Fibroblast of skin of right quadriceps (primary cell): Measurements from ENCODE around the gene RHOXF2.
"Not testable (repeated sequence)": the region's sequence is repeated elsewhere in the genome, so short reads cannot be mapped to it uniquely, and the experiment has no call there.

Source experiments
- DNase-seq: peaks from one replicate; pipeline ENCODE4 v3.0.0-alpha.2; 2013

RHOXF2 gene, protein sequence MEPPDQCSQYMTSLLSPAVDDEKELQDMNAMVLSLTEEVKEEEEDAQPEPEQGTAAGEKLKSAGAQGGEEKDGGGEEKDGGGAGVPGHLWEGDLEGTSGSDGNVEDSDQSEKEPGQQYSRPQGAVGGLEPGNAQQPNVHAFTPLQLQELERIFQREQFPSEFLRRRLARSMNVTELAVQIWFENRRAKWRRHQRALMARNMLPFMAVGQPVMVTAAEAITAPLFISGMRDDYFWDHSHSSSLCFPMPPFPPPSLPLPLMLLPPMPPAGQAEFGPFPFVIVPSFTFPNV

DNA sequence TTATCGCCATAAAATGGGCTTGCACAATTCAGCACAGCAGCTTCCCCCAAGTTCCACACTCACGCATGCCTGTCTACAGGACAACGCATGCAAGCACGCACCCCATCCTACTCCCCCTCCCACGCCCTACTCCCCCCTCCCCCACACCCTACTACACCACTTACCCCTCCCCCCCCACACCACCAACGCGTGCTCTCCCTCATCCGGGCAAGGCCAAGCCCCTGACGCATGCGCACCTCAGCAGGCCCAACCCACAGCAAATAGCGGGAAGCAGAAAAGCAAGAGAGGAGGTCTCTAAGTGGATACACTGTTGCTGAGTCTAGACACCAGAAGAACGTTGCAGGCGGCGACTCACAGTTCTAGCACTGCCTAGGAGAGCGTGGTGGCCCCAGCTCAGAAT is at the start of gene RHOXF2:
Gene RHOXF2, plus strand, starts transcription at position 301 of the 400 bp plus-strand sequence. CDS start 138 bp downstream, outside the sequence.
- not testable (repeated sequence) for DNase-seq

DNA sequence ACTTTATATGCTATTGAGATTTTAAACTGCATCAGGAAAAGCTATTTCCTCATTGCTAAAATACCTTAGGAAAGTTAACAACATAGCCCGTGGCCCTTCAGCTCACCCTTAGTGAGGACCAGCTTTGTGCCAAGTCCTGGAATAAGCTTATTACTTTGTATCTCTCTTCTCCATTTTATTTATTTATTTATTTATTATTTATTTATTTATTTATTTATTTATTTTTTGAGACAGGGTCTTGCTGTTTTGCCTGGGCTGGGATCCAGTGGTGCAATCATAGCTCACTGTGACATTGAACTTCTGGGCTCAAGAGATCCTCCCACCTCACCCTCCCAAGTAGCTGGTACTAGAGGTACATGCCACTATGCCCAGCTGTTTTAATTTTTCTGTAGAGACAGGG is 49.0 kb upstream of the RHOXF2 start:
- no peak for DNase-seq

DNA sequence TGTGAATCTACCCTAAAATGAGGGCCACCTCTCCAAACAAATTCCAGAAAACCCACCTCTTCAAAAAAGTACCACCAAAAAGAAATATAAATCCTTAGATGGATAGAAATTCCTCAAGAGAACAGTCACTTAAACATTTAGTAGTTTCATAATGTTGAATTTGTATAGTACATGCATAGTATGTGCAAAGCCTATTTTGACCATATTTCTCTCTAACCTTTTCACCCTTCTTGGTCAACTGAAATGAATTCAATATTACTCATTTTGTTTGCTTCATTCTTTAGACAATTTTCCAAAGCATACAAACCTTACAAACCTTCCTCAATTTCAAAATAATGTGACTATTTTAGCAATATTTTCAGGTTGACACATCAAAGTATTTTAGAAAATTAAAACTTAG is 46.8 kb upstream of the RHOXF2 start:
- no peak for DNase-seq

DNA sequence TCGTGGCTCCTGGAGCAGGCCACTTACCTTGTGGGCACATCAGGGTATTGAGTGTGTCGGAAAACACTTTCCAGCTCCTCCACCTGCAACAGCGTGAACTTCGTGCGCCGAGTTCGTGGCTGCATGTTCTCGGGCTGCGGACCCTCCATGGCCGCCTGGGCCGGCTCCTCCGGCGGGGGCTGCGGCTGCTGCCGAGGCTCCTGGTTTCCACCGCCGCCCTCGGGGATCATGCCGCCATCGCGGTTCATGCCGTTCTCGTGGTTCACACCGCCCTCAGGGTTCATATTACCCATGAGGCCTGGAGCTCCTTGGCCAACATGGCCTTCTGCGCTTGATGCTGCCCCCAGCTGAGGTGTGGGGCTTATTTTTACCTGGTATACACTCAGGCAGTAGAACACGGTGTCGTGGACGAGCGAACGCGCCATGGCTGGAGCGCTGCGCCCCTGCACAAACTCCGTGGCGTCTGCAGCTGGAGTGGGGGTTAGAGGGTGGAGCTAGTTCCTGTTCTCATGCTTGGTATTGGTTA is 42.9 kb upstream of the RHOXF2 start, which contains the start of gene RHOXF1:
Gene RHOXF1, minus strand, starts transcription at position 476 of the 526 bp plus-strand sequence. Its CDS starts 51 bp downstream, at position 425.
- DNase-seq = no peak

DNA sequence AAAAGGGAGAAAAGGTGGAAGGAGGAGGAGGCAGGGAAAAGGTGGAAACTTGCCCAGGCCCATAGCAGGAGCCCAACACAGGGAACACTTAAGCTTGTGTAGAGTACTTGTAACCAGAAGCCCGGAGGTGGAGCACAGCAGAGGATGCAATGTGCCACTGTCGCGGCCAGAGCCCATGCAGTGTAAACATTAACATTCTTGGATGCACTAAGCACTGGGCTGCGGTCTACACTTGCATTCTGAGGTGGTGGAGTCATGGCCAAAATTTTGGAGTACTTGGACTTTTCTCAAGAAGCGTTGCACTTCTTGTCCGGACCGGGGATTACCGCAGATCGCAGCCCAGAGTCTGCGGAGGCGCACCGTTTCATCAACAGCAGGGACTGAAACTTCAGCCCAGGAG is 38.2 kb upstream of the RHOXF2 start:
- DNase-seq = no peak

DNA sequence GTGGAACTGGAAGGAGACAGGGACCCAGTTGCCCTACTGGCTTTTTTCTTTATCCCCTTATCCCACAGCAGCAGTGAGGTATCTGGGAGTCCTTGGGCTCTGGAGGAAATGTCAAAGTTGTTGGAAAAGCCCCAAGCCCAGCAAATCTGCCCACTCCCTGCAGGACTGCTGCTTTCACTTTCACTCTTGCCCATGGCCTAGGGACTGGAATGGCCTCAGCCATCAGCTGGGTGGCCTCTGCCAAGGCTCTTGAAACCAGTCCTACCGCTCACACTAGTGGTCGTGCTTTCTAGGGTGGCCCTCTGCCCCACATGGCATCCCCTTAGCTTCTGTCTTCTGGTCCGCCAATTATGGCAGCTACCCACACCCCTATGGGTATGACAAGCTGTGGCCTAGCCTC is 33.0 kb upstream of the RHOXF2 start:
- DNase-seq = no peak

DNA sequence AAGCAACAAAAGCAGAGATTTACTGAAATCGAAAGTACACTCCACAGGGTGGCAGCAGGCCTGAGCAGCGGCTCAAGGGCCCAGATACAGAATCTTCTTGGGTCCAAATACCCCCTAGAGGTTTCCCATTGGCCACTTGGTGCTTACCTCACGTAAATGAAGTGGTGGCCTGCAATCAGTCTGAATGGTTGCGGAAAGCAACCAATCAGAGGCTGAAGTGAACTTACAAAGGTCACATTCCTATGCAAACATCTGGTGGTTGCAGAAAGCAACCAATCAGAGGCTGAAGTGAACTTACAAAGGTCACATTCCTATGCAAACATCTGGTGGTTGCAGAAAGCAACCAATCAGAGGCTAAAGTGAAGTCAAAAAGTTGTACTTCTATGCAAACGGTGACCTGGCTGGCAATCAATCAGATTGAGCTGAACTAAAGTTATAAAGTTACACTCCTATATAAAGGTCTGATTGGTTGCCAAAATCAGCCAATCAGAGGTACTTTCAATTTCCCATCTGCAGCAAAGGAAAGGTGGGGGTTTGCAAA is 30.0 kb upstream of the RHOXF2 start:
- not testable (repeated sequence) for DNase-seq

DNA sequence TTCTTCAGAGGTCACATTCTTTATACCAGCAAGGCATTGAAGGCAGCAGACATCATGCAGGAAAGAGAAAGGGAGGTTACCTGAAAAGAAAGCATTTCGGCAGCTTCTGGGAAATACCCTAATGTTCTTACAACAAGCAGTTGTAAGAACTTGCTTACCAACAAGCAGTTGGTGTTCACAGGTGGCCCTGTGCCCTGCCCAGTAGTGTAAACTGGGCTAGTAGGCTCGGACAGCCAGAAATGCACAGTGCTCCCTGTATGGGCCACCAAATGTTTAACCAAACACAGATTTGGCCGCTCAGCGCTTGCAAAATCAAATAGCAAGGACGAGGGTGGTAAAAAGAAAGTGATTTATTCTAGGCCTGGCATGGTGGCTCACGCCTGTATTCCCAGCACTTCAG is 22.3 kb upstream of the RHOXF2 start:
- no peak for DNase-seq

DNA sequence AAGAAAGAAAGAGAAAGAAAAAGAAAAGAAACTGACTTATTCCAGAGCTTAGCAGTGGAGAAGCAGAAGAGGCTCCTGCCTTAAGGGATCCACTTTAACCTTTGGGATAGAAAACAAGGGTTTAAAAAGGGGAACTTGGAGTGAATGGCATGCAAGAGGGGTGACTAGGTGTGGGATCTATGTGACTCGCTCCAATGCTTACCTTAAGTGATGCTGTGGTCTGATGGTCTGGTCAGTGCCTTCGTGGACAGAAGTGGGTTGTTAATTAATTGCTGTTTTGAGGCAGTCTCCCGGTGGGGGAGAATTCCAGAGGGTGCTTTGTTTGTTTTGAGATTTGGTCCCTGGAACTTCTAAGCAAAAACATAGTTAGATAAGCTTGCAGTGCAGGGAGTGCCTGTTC is 21.6 kb upstream of the RHOXF2 start:
- DNase-seq = no peak

DNA sequence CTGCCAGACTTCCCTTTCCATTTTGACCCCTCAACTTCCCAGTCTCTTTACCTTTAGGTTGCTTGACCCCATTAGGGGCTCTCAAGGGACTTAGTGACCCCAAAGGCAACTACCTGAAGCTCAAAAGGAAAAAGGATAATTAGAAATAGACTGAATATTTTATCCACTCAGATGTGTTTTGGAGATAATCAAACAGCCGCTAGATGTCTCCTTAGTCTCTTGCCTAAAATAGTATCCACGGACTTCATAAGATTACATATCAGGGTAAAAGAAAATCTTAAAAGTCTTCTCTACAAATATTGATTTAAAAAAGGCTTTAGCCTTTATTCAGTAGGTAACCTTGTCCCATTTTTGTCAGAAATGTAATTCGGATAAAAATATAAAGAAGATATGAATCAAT is 21.0 kb upstream of the RHOXF2 start:
- no peak for DNase-seq

DNA sequence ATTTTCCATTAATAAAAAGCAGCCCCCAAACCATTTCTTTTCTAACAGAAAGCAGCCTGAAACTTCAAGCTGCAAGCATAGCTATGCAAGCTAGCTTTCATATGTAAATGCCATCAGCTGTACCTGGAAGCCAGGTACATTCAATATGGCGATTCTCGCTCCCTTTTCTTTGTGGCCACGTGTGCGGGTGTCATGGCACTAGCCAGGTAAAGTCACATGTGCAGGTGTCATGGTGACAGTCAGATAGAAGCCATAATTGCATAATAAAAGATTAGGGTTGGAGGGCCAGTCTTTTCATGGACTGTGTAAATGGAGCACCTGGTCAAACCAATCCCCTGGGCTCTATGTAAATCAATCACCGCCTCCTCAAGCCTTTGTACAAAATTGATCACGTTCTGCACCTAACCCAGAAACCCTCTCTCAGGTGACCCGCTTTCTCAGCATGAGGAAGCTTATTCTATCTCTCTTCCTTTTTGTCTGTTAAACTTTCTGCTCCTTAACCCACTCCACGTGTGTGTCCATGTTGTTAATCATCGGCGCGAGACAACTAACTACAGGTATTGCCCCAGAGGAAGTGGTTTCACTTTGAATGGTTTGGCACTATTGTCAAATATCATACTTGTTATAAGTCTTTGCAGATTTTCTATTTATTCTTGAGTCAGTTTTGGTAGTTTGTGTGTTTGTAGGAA is 18.0 kb upstream of the RHOXF2 start:
- DNase-seq = no peak

DNA sequence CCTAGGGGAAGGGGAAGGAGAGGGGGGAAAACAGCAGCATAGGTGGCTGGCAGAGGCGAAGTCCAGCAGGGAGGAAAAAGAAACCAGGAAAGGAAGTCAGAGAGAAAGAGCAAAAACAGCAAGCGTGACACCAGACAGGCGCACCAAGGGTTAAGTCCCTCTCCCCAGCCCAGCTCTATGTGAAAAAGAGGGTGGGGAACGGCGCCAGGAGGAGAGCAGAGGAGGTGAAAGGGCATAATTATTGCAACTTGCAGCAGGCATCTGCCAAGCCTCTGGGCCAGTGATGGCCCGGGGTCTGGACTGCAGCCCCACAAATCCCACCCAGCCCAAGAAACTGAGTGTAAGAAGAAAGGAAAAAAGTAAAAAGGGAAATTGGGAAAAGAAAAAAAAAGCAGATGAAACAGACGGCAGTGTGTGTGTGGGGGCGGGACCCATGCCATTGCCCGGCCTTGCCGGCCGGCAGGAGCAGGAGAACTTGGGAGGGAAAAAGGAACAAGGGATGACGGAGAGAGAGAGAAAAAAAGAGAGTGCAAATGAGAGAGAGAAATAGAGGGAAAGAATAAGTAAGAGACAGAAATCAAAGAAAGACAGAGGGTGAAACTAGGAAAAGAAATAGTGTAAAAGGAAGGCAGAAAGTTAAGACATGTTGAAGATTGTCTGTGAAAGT is 14.1 kb upstream of the RHOXF2 start:
- no peak for DNase-seq

DNA sequence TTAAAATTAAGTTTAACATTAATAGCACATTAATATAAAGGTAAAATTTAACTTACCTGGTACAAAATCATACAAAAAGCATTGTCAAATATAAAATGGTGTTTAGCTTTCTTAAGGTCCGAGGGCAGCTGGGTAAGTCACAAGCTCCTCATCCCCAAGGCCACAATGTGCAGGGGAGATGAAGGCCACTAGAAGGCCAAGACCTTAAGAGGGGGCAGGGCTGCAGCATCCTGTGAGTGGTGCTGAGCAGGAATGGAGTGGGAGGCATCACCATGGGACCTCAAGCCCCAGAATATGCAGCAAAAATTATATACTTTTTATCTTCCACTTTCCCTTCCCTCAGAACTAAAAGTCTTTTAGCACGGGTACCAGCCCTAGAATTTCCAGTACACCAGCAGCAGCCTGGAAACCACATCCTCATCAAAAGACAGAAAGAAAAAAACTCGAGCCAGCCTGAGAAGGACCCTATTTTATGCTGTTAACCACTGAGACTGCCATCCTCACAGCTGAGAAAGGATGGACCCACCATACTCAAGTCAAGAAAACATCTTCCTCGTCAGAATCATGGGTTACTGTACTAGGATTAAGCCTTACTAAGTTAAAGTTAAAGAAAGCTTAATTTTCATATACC is 13.0 kb upstream of the RHOXF2 start:
- no peak for DNase-seq

DNA sequence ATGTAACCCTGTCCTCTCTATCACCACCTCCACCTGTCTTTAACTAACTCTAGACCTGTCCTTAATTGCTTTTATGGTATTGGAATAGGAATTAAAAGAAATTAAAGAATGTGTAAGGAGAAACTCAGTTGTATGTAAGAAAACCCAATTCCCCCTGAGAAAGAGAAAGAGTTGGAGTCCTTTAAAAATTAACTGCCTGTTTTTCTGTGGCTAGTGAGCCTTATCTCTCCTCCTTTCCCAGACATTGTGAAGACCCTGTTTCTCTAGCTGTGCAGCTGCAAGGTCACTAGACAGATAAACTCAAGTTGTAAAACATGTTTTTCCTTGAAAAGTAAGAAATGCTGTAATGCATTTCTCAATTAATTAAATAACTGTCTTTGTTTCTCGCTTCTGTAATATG is 12.1 kb upstream of the RHOXF2 start:
- not testable (repeated sequence) for DNase-seq

DNA sequence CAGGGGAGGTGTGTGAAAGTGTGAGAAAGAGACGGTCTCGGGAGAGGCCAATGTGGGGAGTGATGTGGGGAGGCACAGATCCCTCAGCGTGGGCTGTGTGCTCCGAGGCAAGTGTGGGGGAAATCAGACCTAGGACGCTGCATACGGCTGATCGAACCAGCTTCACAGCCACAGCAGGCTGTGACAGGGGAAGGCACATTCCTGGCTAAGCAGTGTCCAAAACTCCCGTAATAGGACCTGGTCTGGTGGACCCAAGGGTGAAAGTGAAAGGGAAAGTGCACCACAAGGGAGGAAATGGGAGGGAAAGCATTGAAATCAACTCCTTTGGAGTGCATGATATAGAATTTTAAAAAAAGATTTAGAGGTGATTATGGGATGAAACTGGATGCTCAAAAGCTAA is 10.9 kb upstream of the RHOXF2 start:
- DNase-seq = no peak

DNA sequence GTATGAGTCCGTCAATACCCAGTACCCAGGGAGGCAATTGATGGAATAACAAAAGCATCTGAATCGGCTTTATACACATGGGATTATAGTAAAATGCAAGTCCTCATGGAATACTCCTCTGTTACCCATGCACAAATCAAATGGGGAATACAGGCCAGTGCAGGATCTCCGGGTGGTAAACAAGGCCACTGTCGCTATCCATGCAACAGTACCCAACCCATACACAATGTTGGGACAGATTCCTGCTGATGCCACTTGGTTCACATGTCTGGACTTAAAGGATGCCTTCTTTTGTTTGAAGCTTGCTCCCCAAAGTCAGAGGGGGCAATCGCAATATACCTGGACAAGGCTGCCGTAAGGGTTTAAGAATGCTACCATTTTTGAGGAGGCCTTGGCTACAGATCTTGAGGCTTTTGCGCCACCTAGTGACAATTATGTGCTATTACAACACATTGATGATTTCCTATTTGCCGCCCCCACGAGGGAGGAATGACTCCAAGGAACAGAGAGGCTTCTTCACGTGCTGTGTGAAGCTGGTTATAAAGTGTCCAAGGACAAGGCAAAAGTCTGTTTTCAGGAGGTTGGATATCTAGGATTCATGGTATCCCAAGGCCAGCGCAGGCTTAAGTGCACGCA is 8.2 kb upstream of the RHOXF2 start:
- not testable (repeated sequence) for DNase-seq

DNA sequence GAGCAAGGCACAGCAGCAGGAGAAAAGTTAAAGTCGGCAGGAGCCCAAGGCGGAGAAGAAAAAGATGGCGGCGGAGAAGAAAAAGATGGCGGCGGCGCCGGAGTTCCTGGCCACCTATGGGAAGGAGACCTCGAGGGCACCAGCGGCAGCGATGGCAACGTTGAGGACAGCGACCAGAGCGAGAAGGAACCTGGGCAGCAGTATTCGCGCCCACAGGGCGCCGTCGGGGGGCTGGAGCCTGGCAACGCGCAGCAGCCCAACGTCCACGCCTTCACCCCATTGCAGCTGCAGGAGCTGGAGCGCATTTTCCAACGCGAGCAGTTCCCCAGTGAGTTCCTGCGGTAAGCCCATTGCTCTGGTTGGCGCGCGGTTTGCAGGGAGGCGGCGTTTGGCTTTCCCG is 673 bp downstream of the RHOXF2 start:
- DNase-seq = not testable (repeated sequence)

DNA sequence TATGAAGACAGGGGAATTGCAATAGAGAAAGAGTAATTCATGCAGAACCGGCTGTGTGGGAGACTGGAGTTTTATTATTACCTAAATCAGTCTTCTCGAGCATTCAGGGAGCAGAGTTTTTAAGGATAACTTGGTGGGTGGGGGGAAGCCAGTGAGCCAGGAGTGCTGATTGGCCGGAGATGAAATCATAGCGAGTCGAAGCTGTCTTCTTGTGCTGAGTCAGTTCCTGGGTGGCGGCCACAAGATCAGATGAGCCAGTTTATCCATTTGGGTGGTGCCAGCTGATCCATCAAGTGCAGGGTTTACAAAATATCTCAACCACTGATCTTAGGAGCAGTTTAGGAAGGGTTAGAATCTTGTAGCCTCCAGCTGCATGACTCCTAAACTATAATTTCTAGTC is 34.8 kb downstream of the RHOXF2 start:
- DNase-seq = not testable (repeated sequence)

DNA sequence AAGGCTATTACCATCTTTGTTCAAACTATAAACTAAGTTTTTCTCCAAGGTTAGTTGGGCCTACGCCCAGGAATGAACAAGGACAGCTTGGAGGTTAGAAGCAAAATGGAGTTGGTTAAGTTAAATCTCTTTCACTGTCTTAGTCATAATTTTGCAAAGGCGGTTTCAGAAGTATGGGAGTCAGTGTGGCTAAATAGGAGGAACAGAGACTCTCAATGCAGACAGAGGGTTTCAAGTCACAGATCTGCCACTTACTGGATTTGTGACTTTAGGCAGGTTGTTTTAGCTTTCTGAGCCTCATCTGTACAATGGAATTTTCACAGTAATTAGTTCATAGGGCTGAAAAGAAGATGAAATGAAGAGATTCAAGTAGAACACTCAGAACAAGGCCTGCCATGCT is 35.3 kb downstream of the RHOXF2 start:
- not testable (repeated sequence) for DNase-seq

DNA sequence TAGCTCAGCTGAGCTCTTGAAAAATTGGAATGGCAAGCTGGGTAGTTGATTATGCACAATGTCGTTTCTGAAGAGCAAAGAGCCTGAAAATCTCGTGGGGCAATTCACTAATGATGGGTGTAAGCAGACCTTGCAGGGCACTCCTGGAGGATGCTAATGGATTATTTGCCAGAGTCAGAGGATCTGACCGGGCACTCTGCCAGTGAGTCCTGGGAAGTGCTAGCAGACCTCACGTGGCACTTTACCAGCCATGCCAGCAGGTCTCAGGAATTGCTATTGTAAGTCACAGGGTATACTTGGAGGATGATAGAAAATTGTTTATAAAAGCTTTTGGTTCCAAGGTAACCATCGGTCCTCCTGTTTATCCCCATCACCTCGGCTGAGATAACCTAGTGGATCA is 37.4 kb downstream of the RHOXF2 start:
- not testable (repeated sequence) for DNase-seq

DNA sequence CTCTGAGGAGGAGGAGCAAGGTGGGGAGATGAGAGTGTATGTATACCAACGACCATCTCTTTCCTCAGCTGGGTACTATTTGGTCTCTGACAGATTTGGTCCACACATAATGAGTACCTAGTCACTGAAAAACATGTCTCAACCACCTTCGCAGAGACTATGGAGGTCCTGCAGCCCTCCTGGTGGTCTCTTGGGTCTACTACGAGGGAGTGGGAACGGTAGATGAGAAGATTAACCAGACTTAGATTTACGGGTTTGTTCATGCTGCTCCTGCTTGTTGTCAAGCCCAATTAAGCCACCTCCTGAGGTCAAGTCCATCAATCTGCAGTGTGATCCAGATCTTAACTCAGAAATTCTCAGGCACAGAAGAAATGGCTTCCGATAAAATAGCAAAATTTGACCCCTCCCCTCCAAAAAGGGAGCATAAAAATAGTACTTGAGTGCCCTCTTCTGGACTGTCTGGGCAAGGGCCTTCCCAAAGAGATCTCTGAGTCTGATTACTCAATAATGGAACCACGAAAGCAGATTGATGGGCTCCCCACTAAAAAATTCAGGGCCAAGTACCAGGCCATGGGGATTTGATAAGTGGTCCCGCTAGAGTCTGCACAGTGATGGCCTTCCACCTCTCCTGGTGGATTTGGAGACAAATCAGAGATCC is 38.3 kb downstream of the RHOXF2 start:
- not testable (repeated sequence) for DNase-seq

DNA sequence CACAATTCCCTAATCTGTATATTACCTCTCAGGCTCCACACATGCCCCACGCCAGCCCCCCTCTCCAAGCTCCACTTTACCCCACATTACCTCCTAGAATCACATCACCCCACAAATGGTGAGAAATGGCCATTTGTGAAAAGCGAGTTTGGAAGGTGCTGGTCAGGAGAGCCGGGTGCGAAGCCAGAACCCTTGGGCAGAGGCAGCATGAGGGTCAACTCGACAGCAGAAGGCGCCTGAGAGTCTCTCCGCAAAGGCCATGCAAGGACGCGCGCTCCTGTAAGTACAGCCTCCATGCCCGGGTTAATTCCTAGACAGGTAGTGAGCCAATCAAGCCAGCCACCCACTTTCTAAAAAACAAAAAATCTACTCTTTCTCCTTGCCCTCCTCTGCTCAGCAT is 42.4 kb downstream of the RHOXF2 start:
- DNase-seq = no peak
